ENCODE data around the gene OSBPL6.

Gene OSBPL6

GRCh38 chr2:178282075-178282815 is 87.9 kb downstream of the OSBPL6 start:
- Histone ChIP-seq H3K4me3 (ENCODE audit: low read length) (no peak overlapping the region), H3K27me3 (ENCODE audit: control insufficient read depth, insufficient read depth, low read length) (no peaks in the 10 kb centered on the region), H3K9me3 (ENCODE audit: control insufficient read depth, low read length) (no peaks in the 10 kb centered on the region), H3K4me1 (ENCODE audit: control insufficient read depth, insufficient read depth, low read length) (no peaks in the 10 kb centered on the region), H3K9ac (ENCODE audit: low read length) (no peak overlapping the region), H3K36me3 (ENCODE audit: control insufficient read depth, insufficient read depth, low read length) (no peaks in the 10 kb centered on the region)

- Histone ChIP-seq H3K9ac (ENCODE audit: low read length) (no peak overlapping the region), H3K27me3 (ENCODE audit: control insufficient read depth, insufficient read depth, low read length) (no peaks in the 10 kb centered on the region), H3K4me1 (ENCODE audit: control insufficient read depth, insufficient read depth, low read length) (no peaks in the 10 kb centered on the region), H3K4me3 (ENCODE audit: low read length) (no peak overlapping the region), H3K9me3 (ENCODE audit: control insufficient read depth, low read length) (no peaks in the 10 kb centered on the region), H3K36me3 (ENCODE audit: control insufficient read depth, insufficient read depth, low read length) (no peaks in the 10 kb centered on the region)
These were observed 89.1 kb downstream of the OSBPL6 start for GRCh38 chr2:178283341-178283918.

- no peaks in the 10 kb centered on the region for H3K9me3 ChIP-seq (ENCODE audit: control insufficient read depth, low read length)
- no peaks in the 10 kb centered on the region for H3K36me3 ChIP-seq (ENCODE audit: control insufficient read depth, insufficient read depth, low read length)
- H3K4me3 ChIP-seq (ENCODE audit: low read length), result no peak overlapping the region
- no peaks in the 10 kb centered on the region for H3K27me3 ChIP-seq (ENCODE audit: control insufficient read depth, insufficient read depth, low read length)
- H3K9ac ChIP-seq (ENCODE audit: low read length), result no peak overlapping the region
- H3K4me1 ChIP-seq (ENCODE audit: control insufficient read depth, insufficient read depth, low read length), result no peaks in the 10 kb centered on the region
These were observed 90.4 kb downstream of the OSBPL6 start for GRCh38 chr2:178284613-178285286.

GRCh38 chr2:178285287-178285615 is 90.9 kb downstream of the OSBPL6 start:
- Histone ChIP-seq H3K4me1 (ENCODE audit: control insufficient read depth, insufficient read depth, low read length) (no peaks in the 10 kb centered on the region), H3K9ac (ENCODE audit: low read length) (no peak overlapping the region), H3K36me3 (ENCODE audit: control insufficient read depth, insufficient read depth, low read length) (no peaks in the 10 kb centered on the region), H3K27me3 (ENCODE audit: control insufficient read depth, insufficient read depth, low read length) (no peaks in the 10 kb centered on the region), H3K9me3 (ENCODE audit: control insufficient read depth, low read length) (no peaks in the 10 kb centered on the region), H3K4me3 (ENCODE audit: low read length) (no peak overlapping the region)

GRCh38 chr2:178286636-178287035 is 92.3 kb downstream of the OSBPL6 start:
- no peaks in the 10 kb centered on the region for H3K27me3 ChIP-seq (ENCODE audit: control insufficient read depth, insufficient read depth, low read length)
- H3K4me1 ChIP-seq (ENCODE audit: control insufficient read depth, insufficient read depth, low read length), result no peaks in the 10 kb centered on the region
- H3K9ac ChIP-seq (ENCODE audit: low read length), result no peak overlapping the region
- H3K4me3 ChIP-seq (ENCODE audit: low read length), result no peak overlapping the region
- H3K36me3 ChIP-seq (ENCODE audit: control insufficient read depth, insufficient read depth, low read length), result no peaks in the 10 kb centered on the region
- no peaks in the 10 kb centered on the region for H3K9me3 ChIP-seq (ENCODE audit: control insufficient read depth, low read length)

GRCh38 chr2:178287652-178288344 is 93.5 kb downstream of the OSBPL6 start:
- H3K4me3 ChIP-seq (ENCODE audit: low read length), result no peak overlapping the region
- no peaks in the 10 kb centered on the region for H3K27me3 ChIP-seq (ENCODE audit: control insufficient read depth, insufficient read depth, low read length)
- H3K9me3 ChIP-seq (ENCODE audit: control insufficient read depth, low read length), result no peaks in the 10 kb centered on the region
- H3K36me3 ChIP-seq (ENCODE audit: control insufficient read depth, insufficient read depth, low read length), result no peaks in the 10 kb centered on the region
- no peaks in the 10 kb centered on the region for H3K4me1 ChIP-seq (ENCODE audit: control insufficient read depth, insufficient read depth, low read length)
- H3K9ac ChIP-seq (ENCODE audit: low read length), result no peak overlapping the region

GRCh38 chr2:178291703-178292102 is 97.4 kb downstream of the OSBPL6 start:
- no peaks in the 10 kb centered on the region for H3K9me3 ChIP-seq (ENCODE audit: control insufficient read depth, low read length)
- no peaks in the 10 kb centered on the region for H3K4me1 ChIP-seq (ENCODE audit: control insufficient read depth, insufficient read depth, low read length)
- no peak overlapping the region for H3K9ac ChIP-seq (ENCODE audit: low read length)
- H3K27me3 ChIP-seq (ENCODE audit: control insufficient read depth, insufficient read depth, low read length), result no peaks in the 10 kb centered on the region
- no peak overlapping the region for H3K4me3 ChIP-seq (ENCODE audit: low read length)
- H3K36me3 ChIP-seq (ENCODE audit: control insufficient read depth, insufficient read depth, low read length), result no peaks in the 10 kb centered on the region

- Histone ChIP-seq H3K4me1 (ENCODE audit: control insufficient read depth, insufficient read depth, low read length) (no peaks in the 10 kb centered on the region), H3K4me3 (ENCODE audit: low read length) (no peak overlapping the region), H3K9ac (ENCODE audit: low read length) (no peak overlapping the region), H3K27me3 (ENCODE audit: control insufficient read depth, insufficient read depth, low read length) (no peaks in the 10 kb centered on the region), H3K9me3 (ENCODE audit: control insufficient read depth, low read length) (no peaks in the 10 kb centered on the region), H3K36me3 (ENCODE audit: control insufficient read depth, insufficient read depth, low read length) (no peaks in the 10 kb centered on the region)
These were observed 98.3 kb downstream of the OSBPL6 start for GRCh38 chr2:178292586-178292985.

- H3K4me3 ChIP-seq (ENCODE audit: low read length), result no peak overlapping the region
- no peaks in the 10 kb centered on the region for H3K36me3 ChIP-seq (ENCODE audit: control insufficient read depth, insufficient read depth, low read length)
- H3K9me3 ChIP-seq (ENCODE audit: control insufficient read depth, low read length), result no peaks in the 10 kb centered on the region
- no peaks in the 10 kb centered on the region for H3K27me3 ChIP-seq (ENCODE audit: control insufficient read depth, insufficient read depth, low read length)
- no peak overlapping the region for H3K9ac ChIP-seq (ENCODE audit: low read length)
- H3K4me1 ChIP-seq (ENCODE audit: control insufficient read depth, insufficient read depth, low read length), result no peaks in the 10 kb centered on the region
These were observed 100.8 kb downstream of the OSBPL6 start for GRCh38 chr2:178295115-178295514.

- Histone ChIP-seq H3K9me3 (ENCODE audit: control insufficient read depth, low read length) (no peaks in the 10 kb centered on the region), H3K9ac (ENCODE audit: low read length) (no peak overlapping the region), H3K36me3 (ENCODE audit: control insufficient read depth, insufficient read depth, low read length) (no peaks in the 10 kb centered on the region), H3K4me3 (ENCODE audit: low read length) (no peak overlapping the region), H3K27me3 (ENCODE audit: control insufficient read depth, insufficient read depth, low read length) (no peaks in the 10 kb centered on the region), H3K4me1 (ENCODE audit: control insufficient read depth, insufficient read depth, low read length) (no peaks in the 10 kb centered on the region)
These were observed 101.6 kb downstream of the OSBPL6 start for GRCh38 chr2:178295906-178296305.

- no peak overlapping the region for H3K4me3 ChIP-seq (ENCODE audit: low read length)
- no peaks in the 10 kb centered on the region for H3K4me1 ChIP-seq (ENCODE audit: control insufficient read depth, insufficient read depth, low read length)
- no peak overlapping the region for H3K9ac ChIP-seq (ENCODE audit: low read length)
- no peaks in the 10 kb centered on the region for H3K9me3 ChIP-seq (ENCODE audit: control insufficient read depth, low read length)
- H3K27me3 ChIP-seq (ENCODE audit: control insufficient read depth, insufficient read depth, low read length), result no peaks in the 10 kb centered on the region
- H3K36me3 ChIP-seq (ENCODE audit: control insufficient read depth, insufficient read depth, low read length), result no peaks in the 10 kb centered on the region
These were observed 102.2 kb downstream of the OSBPL6 start for GRCh38 chr2:178296394-178297090.

GRCh38 chr2:178297091-178297411 is 102.7 kb downstream of the OSBPL6 start:
- Histone ChIP-seq H3K27me3 (ENCODE audit: control insufficient read depth, insufficient read depth, low read length) (no peaks in the 10 kb centered on the region), H3K4me1 (ENCODE audit: control insufficient read depth, insufficient read depth, low read length) (no peaks in the 10 kb centered on the region), H3K36me3 (ENCODE audit: control insufficient read depth, insufficient read depth, low read length) (no peaks in the 10 kb centered on the region), H3K4me3 (ENCODE audit: low read length) (no peak overlapping the region), H3K9ac (ENCODE audit: low read length) (no peak overlapping the region), H3K9me3 (ENCODE audit: control insufficient read depth, low read length) (no peaks in the 10 kb centered on the region)
